Loucy (cell line): ENCODE data around the gene NBDY.

Experiments
- EZH2phosphoT487 ChIP-seq: fragments of 200-600 bp; IDR thresholded peaks from 2 replicates; pipeline ENCODE4 v1.6.1; 2018; ENCODE audit warnings: antibody characterized with exemption, mild to moderate bottlenecking, moderate library complexity, borderline replicate concordance
- TF ChIP-seq, protein P1 (sequence below): fragments of 200-600 bp; sonication (generic); conservative IDR thresholded peaks from 2 replicates; pipeline ENCODE4 v1.5.1; 2014; ENCODE audit warnings: mild to moderate bottlenecking, antibody characterized with exemption, low read length

GRCh38 chrX:56813318-56813837 is 84.3 kb downstream of the NBDY start:
- TF ChIP-seq, protein P1, sequence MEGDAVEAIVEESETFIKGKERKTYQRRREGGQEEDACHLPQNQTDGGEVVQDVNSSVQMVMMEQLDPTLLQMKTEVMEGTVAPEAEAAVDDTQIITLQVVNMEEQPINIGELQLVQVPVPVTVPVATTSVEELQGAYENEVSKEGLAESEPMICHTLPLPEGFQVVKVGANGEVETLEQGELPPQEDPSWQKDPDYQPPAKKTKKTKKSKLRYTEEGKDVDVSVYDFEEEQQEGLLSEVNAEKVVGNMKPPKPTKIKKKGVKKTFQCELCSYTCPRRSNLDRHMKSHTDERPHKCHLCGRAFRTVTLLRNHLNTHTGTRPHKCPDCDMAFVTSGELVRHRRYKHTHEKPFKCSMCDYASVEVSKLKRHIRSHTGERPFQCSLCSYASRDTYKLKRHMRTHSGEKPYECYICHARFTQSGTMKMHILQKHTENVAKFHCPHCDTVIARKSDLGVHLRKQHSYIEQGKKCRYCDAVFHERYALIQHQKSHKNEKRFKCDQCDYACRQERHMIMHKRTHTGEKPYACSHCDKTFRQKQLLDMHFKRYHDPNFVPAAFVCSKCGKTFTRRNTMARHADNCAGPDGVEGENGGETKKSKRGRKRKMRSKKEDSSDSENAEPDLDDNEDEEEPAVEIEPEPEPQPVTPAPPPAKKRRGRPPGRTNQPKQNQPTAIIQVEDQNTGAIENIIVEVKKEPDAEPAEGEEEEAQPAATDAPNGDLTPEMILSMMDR: no peak
- TF ChIP-seq EZH2phosphoT487: no peak
